ENCODE measurements around the gene P2RY10.
A peak's percentile ranks its signal among the peaks of the same experiment; 100 is the strongest.
"Not testable (repeated sequence)": the region's sequence is repeated elsewhere in the genome, so short reads cannot be mapped to it uniquely, and the experiment has no call there.

Gene P2RY10, protein sequence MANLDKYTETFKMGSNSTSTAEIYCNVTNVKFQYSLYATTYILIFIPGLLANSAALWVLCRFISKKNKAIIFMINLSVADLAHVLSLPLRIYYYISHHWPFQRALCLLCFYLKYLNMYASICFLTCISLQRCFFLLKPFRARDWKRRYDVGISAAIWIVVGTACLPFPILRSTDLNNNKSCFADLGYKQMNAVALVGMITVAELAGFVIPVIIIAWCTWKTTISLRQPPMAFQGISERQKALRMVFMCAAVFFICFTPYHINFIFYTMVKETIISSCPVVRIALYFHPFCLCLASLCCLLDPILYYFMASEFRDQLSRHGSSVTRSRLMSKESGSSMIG

DNA sequence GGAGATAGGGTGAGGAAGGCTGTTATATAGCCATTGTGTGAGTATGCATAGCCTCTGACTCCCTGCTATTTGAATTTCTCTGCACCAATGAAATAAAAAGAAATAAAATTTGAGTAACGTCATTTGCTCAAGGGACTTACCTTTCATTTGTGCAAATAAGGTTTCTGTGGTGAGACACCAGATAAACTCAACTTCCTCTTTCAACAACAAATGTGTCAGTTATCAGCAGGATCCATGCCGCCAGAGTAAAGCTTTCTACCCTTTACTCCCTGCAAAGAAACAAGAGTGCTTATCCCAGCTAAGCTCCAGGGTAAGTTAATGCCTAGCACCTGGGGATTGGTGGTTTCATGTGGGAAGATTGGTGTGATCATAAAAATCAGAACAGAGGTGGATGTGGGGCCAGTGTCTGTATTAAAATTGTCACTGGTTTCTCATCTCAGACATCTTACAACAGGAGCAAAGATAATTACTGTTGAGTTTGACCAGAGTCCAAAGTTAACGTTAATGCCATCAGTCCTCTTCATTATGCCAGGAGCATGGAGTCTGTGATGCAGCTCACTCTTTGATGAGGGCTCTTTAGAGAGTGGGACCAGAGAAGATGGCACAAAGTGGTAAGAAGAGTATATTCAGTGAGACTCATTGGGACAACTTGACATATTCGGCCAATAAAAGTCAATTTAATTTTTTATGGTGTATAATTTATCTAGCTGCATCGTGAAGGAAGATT lies at the start of gene P2RY10:
TSS of gene P2RY10 (plus strand) at position 206 of the 727 bp plus-strand sequence. CDS start 15,130 bp downstream, outside the sequence.
- no peak for DNase-seq (ENCODE audit: low spot score)

DNA sequence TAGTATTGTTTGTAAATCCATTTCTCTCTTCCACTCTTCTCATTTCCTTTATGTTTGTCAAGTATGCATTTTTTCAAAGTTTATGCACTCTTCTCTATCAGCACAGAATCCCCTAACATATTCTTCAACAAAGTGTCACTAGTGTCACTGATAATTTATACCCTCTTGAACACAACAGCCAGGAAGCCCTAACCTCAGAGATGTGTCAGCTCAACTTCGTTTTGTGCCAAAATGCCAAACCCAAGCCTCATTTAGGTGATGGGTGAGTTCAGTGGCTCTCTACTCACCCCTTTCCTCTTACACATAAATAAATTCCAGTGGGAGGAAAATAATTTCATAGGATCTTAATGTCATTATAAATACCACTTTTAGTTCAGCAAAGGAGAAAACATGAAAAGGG lies 22.4 kb upstream of the P2RY10 start:
- DNase-seq (ENCODE audit: low spot score) = no peak

DNA sequence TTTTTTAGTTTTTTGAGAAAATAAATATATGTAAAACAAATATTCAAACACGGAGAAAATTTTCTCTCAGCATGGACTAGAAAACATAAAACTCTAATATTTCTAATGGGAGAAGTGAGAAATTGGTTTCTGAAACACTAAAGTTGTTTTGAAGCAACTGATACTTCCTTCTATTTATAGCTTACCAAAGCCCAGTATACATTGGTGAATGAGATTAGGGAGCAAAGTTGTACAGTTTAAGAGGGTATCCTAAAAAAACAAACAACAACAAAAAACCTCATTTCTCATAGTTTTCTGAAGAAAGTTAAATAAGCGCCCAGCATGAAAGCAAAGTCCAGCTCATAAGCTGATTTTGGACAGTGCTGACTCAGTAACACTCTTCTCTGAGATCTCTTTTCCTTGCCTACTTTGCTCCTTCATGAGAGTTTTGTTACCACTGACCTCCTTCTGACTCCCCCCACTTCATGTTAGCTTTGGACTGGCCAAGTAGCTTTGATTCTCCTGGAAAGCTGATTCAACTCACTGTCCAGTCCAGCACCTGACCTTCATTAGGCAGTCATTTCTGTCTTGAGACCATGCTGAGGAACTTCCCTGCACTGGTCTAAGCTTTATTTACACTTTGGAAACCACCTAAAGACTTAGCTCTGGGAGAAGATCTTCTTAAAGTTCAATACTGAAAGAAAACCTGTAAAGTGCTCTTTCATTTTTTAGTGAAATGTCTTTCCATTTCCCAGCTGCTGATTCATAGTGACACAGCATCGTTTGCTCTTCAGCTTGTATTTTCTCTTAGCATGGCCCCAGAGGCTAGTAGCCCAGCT lies 21.8 kb upstream of the P2RY10 start:
- no peak for DNase-seq (ENCODE audit: low spot score)

DNA sequence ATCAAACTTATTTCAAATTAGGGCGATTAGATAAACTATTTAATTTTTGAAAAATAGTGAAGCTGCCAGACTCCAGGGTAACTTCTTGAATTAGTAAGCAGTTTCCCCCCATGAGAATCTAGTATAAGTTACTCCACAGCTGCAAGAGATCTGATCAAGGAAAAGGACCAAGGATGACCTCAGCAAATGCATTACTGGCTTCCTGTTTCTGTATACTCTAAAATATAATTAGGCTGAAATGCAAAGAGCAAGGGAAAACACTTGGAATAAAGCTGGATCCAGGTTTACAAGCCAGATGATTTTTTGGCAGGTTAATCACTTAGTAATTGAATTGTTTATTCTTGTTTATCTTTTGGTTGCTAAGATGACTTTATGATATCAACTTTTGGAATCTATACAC lies 13.4 kb upstream of the P2RY10 start:
- no peak for DNase-seq (ENCODE audit: low spot score)

GRCh38 chrX:78934866-78935265 lies 10.3 kb upstream of the P2RY10 start:
- DNase-seq (ENCODE audit: low spot score) = no peak

- no peak for DNase-seq (ENCODE audit: low spot score)
Measured at GRCh38 chrX:78944351-78944750, 840 bp upstream of the P2RY10 start.

GRCh38 chrX:78946178-78946931 lies 1.2 kb downstream of the P2RY10 start:
- no peak for DNase-seq (ENCODE audit: low spot score)

GRCh38 chrX:78950009-78950835 lies 5.0 kb downstream of the P2RY10 start:
- no peak for DNase-seq (ENCODE audit: low spot score)

DNA sequence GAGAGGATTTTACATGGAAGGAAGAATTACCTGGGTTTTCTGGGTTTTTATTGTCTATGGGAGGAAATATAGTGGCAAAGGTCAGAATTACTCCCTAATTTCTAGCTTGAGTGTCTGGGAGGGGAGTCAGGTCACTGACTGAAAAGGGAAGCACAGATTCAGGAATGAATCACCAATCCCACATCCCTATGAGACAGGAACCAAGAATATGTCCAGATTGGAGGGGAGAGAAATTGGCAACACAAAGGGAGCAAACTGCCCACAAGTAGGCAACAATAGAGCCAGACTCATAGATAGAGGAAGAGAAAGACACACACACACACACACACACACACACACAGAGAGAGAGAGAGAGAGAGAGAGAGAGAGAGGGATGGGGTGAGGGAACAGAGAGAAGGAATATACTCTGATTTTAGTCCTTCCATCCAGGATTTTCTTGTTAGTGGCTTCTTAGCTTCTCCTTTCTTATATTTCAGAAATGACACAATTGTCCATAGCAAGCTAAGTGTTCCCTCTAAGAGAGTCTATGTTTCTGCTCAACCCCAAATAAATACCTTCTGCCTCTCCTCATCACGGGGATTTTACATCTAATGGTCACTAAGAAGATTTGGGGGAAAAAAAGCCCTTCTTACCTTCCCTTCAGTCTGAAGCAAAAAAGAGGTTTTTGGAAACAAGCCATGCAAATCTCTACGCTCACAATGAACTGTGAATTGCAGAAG lies 12.0 kb downstream of the P2RY10 start:
- DNase-seq (ENCODE audit: low spot score) = no peak

- DNase-seq (ENCODE audit: low spot score) = no peak
Measured at GRCh38 chrX:78957768-78958130, 12.6 kb downstream of the P2RY10 start.

- no peak for DNase-seq (ENCODE audit: low spot score)
Measured at GRCh38 chrX:78958419-78959116, 13.4 kb downstream of the P2RY10 start.

DNA sequence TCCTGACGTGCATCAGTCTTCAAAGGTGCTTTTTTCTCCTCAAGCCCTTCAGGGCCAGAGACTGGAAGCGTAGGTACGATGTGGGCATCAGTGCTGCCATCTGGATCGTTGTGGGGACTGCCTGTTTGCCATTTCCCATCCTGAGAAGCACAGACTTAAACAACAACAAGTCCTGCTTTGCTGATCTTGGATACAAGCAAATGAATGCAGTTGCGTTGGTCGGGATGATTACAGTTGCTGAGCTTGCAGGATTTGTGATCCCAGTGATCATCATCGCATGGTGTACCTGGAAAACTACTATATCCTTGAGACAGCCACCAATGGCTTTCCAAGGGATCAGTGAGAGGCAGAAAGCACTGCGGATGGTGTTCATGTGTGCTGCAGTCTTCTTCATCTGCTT lies 15.7 kb downstream of the P2RY10 start:
- no peak for DNase-seq (ENCODE audit: low spot score)

DNA sequence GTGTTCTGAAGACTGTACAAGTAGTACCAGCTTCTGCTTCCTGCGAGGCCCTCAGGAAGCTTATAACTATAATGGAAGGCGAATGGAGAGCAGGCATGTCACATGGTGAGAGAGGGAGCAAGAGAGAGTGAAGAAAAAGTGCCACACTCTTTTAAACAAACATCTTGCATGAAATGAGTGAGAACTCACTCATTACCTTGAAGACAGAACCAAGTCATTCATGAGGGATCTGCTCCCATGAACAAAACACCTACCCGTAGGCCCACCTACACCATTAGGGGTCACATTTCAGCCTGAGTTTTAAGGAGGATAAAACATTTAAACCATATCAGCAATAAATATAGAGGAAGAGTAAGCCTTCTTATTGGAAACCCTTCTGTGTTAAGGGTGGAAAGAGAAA lies 19.4 kb downstream of the P2RY10 start:
- DNase-seq (ENCODE audit: low spot score) = no peak

GRCh38 chrX:78979789-78980464 lies 34.7 kb downstream of the P2RY10 start:
- peak; percentile 4 for DNase-seq (ENCODE audit: low spot score)

GRCh38 chrX:78989349-78989748 lies 44.2 kb downstream of the P2RY10 start:
- no peak for DNase-seq (ENCODE audit: low spot score)

DNA sequence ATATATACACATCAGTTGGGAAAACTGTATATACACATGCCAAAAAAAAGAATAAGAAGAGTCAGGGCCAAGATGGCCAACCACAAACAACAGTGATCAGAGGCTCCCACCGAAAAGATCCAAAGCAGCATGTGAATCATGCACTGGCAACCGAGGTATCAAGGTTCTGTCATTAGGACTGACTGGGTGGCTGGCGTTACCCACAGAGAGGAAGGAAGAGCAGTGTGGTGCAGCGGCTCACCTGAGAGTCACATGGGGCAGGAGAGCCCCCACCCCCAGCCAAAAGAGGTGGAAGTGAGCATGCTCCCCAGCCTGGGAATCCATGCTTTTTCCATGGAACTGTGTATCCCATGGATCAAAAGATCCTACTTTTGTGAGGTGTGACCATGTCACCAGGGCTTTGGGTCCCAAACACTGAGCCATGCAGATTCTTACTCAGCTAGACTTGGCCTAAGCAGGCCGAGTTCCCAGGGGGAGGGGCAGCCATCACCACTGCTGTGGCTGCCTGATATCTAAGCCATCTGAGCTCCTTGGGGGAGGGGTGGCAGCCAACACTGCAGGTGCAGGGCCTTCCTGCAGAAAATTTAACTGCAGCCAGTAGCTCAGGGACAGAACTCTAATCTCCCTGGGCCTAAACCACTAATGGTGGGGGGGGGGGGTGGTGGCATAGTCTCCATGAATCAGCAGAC lies 52.8 kb downstream of the P2RY10 start:
- no peak for DNase-seq (ENCODE audit: low spot score)

- DNase-seq (ENCODE audit: low spot score) = not testable (repeated sequence)
Measured at GRCh38 chrX:79007540-79007939, 62.3 kb downstream of the P2RY10 start.
